Activated T-cell treated with anti-CD3 and anti-CD28 coated beads, Interleukin-2, amount 50 U/mL, for 1 hour (primary cell): ENCODE data around the gene DGKB.

ENCODE experiments used
- DNase-seq: peaks from one replicate; pipeline ENCODE4 v3.0.0-alpha.2; 2020

DGKB gene

DNA sequence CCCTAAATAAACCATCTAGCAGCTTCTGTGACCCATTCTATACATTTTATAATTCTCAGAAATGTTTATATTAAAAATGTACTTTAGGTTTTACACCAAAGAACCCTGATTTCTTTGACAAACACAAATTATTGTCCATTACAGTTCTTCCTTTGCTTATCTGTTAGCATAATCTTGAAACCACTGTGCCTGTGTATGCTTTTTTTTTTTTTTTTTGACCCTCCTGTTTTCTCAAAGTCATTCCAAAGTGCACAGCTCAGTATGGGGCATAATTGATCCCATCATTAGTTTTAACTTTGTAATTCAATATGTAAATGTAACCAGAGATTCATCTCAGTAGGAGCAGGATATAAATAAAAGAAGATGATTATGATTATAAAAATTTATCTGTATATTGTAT lies 229.3 kb downstream of the DGKB start:
- DNase-seq: no peak

DNA sequence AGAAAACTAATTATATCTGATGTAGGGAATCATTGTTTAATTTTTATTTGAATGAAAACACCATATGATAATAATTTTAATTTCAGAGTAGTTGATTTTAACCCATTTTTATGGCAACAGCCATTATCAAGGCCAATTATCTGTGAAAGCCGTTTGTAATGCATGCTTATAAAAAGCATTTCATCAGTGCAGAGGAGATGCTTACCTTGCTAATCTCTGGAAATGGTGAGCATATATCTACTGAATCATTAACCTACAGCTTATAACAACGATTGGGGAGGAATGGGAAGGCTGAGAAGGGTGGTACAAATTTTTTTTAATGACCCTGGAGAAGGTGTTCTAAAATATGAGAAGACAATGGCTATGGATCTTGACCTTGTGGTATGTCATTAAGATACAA lies 235.6 kb downstream of the DGKB start:
- no peak for DNase-seq

DNA sequence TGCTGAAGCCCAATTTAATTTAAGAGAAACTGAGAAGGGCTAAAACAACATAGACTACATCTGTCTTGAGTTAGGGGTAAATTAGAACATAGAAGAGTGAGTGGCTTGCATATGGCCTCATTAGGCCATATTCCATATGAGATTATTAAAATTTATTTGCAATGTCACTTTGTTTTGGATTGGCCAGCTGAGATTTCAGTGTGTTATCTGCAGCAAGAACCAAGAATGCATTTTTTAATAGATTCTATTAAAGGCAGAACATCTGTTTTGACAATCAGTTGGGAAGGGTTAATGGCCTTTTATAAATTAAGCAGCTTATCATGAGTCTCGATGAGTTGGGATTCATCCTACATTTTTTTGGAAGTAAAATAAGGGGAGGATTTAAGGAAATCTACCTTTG lies 236.2 kb downstream of the DGKB start:
- DNase-seq: no peak

DNA sequence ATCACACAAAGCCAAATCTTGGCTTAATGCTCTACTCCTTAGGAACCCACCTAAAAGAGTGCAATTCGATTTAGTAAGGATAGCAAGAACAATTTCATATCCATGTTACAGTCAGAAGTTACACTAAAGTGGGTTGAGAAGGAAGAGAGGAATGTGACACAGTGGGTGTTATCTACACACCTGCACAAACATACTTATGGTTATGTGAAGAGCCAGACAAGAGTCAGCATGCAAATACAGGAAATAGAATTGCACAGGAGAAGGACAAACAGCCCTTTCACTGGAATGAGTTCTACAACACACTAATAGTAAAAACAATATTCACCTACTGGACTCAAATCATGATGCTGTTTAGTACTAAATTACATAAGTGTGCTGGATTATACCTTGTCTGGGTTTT lies 262.8 kb downstream of the DGKB start:
- DNase-seq: no peak

DNA sequence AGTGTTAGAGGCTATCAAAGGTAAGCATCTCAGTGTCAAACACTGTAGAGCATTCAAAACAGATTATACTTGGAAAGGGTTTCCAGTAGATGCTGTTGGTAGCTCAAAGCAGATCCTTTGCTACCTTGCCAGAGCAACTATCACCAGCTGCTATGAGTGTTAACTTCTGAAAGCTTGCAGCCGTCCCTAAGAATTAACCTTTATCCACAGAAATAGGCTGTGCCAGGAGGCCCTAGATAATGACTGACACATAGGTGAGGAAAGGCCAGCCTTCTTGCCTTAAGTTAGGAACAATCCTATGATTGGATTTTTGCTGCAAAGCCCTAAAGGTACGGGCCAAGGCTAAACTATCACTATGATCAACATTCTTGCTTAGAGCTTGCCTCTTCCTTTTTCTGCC lies 263.2 kb downstream of the DGKB start:
- DNase-seq: no peak

DNA sequence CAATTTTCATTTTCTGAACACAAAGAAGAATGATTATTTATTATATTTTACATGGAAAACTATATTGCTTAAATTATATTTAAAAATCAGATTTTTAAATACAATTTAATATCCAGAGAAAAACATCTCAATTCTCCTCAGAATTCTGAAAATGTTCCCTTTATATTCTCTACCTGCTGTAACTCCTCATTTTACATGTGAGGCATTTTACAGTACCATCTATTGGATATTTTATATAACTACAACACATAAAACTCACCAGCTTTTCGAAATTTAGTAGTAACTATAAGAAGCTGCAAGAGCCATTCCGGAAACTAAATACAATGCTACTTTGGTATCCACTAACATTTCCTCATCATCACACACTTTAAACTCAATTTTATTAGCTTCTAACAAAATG lies 264.6 kb downstream of the DGKB start:
- no peak for DNase-seq

DNA sequence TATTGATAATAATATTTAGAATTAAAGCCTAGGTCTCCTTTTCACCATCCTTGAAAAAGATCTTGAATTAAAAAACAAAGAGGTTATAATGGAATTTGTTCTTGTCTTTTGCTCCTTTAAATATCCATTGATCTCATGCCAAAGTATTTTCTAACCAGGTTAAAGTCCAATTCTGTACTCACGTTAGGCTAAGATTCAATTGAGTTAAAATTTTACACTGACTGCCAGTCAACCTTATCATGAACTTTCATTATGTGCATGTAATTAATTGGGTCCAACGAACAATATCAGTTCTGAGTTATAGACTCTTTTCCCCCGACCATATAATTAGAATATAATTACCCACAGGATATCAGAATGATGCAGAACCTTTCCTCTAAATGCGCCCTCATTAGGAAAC lies 266.6 kb downstream of the DGKB start:
- DNase-seq: no peak

DNA sequence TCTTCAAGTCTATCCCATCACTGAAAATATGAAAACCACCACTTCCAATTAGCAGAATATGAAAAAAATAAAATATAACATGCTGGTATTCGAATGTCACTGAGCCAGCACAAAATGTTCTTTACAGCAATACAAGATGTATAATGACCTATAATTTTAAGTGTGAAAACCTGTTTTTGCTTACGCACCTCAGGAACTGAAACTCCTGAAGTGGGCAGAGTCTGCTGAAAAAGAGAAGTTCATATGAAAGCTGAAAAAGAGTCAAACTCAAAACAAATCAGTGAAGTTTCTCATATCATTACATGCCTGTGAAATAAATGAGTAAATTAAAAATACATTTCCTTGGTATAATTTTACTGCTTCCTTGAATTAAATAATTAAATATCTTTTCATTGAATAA lies 272.5 kb downstream of the DGKB start:
- no peak for DNase-seq

DNA sequence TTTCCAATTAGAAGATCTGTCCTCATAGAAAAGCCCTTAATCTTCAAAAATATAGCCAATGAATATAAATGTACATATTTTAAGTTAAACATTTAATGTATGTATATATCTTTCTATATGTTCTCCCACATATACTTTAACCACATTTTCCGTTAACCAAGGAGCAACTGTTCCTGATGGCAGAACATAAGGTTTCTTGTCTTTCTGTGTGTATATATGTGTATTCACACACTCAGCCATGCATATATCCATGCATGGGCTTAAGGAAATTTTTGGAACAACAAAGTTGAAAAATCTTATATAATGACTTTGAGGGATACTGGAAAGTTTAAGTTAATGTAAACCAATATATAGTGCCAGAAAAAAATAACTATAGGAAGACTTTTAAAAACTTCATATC lies 274.0 kb downstream of the DGKB start:
- no peak for DNase-seq

DNA sequence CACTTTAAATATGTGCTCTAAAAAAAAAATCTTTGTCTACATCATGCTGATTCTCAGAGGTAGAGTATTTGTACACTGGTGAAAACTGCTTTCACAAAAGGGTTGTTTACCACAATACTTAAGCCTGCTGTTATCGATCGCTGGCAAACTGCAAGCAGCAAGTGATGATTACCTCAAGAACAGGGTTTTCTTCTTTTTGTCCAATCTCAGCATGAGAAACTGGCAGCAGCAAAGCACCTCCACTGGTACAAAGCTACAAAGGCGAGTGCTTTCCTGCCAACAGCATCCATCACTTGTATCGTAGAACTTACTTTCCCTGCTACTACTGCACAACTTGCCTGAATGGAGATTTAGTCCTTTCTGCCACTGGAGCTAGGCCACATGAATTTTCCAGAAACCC lies 276.5 kb downstream of the DGKB start:
- DNase-seq: no peak

DNA sequence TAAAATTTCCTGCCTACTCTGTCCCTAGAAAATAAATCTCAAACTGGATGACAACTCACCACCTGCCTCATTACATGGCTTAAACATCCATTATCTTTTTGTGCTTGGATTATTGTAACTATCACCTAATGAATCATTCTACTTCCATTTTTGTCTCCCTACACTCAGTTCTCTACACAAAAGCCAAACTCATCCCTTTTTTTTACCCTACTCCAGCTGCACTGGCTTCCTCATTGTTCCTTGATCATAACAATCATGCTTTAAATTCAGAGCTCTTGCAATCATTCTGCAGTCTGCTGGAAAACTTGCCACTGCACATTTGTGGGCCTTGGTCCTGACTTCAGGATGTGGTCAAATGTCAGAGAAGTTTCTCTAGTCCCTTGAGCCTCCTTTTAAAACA lies 280.0 kb downstream of the DGKB start:
- DNase-seq: no peak

DNA sequence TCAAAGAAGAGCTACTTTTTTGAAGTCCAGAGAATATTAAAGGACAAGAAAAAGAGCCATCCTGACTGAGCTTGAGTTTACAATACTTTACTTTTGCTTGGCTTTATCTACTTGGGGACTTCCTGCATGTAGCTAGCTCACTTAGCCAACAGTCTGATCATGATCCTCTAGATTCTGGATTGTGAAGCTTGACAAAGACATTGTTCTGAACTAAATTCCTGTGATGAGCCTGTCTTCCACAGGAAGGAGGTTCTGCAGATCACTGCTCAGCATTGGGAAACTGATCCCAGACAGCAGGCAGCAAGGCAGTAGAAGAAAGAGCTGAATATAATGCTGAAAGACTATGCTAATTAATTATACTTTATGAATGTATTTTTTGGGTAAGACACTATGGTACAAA lies 296.4 kb downstream of the DGKB start:
- DNase-seq: no peak

DNA sequence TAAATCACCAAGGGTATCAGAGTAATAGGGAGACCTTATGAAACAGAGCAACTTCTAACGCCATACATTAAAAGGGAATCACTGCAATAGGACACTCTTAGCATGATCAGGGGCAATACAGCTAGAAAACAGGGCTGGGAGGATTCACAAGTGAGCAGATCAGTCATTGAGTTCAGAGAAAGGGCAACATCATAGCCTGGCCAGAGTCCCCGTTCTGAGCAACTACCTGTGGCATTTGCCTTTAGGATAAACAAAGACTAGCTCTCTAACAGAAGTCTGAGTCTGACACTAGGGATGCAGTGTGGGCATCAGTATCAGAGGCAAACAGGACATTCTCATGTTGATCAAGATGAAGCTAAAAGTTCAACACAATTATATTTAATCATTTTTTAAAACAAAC lies 297.9 kb downstream of the DGKB start:
- DNase-seq: no peak

DNA sequence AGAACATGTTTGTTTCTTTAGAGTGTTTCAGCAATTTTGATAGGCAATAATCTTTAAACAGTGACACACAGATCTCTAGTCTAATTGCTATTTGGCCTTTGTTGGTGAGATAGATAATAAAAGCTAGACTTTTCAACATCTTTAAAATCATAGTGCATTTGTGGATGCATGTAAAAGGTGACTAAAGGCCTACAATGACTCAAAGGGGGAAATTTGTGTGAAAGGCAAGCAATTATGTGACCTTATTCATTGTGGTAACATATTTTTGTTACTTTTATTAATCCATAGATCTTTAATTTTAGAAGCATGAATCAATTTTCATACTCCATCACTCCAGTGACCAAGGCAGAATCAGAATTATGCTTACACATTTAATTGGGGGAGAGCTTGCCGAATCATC lies 299.7 kb downstream of the DGKB start:
- no peak for DNase-seq

DNA sequence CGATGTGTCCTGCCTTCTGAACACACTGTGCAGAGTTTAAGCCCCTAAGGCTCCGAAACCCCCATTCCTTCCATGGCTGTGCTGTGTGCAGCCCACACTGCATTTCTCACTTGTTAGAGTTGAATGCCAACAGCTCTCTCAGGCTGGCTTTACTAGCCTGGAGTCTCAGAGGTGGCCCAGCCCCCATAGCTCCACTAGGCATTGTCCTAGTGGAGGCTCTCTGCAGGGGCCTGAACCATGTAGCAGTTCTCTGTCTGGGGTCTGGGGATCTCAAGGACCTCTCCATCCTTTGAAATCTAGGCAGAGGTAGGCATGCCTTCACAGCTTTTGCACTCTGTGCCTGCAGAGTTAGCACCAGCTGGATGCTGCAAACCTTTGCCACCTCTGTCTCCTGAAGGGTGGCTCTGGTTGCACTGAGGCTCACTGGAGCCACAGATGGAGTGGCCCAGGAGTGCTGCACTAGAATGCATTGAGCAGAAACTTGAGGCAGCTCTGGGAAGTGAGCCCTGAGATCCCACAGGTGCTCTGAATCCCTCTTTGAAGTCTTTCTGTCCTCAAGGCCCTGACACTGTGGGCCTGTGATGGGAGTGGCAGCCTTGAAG lies 301.7 kb downstream of the DGKB start:
- no peak for DNase-seq

DNA sequence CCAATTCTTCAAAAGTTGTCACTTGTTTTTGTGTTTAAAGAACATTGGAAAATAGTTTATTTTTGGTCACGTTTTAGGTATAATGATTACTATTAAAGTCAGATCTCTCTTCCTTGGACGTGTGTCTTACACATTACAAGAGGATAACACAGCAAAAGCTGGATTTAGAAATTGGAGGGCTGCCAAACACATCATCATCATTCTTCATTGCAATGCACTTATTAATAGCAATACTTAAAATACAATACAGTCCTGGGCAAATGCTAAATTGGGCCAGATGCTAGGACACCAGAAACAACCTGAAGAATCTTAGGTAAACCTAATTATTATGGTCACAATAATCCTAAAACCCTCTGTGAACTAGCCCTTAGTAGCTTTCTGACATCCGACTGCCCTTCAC lies 303.6 kb downstream of the DGKB start:
- DNase-seq: no peak

DNA sequence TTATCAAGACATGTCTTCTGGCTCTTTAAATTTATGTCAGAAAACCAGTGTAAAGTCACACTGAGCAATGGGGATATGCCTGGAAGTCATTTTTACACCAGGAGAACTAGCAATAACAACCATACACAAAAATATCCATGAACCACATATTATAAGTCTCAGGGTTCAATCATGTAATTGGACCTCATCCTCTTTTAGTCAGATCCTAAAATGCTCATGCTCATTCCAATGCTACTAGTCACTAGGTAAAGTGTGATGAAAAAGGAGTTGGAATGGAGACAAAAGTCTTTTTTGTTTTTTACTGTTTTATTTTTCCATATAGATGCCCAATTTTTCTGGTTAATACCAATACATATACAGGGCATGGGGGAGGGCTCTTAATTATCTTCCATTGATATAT lies 306.1 kb downstream of the DGKB start:
- DNase-seq: no peak

DNA sequence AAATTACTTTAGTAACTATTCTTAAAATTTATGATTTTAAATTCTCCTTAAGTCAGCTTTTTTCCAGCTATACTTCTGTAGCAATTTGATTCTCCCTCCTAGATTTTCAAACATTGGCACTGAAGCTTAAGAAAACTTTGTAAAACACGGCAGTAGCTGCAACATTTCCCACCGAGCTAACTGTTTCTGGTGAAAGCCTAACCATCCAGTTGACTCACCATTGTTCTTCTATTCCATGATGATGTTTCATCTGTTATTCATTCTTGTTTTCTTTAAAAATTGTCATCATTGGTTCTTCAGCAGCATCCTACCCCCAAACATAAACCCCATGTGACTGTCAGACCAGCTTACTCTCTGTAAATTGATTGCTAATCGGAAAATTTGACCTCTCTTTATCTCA lies 312.3 kb downstream of the DGKB start:
- DNase-seq: no peak

DNA sequence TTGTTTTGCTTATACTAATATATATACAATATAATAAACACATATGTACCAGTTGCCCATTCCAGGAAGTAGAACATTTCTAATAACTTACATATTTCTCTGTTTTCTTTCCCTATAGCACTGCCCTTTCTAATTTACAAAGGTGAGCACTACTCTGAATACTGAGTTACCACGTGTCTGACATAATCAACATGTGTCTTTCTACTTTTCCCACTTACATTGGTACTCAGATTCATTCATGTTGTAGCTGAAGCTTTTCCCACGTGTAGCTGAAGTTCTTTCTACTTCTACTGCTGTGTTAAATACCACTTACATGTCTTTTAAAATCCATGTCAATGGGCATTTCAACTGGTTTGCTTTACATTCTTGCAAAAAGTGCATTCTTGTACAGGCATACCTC lies 317.3 kb downstream of the DGKB start:
- no peak for DNase-seq

DNA sequence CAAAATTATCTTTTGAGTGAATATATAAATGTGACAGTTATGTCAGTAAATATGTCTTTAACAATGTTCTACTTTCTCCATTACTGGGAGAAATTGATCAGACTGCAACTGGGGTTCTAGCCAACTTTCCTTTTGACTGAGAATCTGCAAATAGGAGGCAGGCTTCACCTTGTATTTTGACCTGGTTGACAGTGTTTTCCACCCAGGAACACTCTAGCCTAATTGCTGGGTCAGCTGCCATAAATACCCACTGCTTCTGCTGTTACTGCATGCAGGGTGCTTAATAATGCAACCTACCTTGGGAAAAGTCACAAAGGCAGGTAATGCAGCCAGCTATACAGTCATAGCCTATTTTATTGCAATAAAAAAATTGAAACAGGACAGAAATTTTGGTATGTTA lies 319.0 kb downstream of the DGKB start:
- DNase-seq: no peak

DNA sequence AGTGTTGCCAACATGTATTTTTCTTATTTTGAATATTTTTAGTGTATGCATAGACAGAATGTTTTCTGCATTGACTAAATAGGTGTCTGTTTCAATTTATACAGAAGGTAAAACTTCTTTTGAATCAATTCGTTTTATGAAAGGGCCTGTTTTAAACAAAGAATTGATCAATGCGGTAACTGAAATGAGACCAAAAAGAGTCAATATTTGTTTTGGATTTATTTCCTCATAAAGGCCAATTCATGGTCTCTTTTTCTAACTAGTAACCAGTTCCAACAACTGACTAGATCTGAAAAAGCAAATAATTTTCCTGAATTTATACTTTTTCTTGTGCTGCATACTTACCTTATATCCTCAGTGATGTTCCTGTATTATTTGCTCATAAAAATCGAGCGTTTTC lies 320.5 kb downstream of the DGKB start:
- DNase-seq: no peak

DNA sequence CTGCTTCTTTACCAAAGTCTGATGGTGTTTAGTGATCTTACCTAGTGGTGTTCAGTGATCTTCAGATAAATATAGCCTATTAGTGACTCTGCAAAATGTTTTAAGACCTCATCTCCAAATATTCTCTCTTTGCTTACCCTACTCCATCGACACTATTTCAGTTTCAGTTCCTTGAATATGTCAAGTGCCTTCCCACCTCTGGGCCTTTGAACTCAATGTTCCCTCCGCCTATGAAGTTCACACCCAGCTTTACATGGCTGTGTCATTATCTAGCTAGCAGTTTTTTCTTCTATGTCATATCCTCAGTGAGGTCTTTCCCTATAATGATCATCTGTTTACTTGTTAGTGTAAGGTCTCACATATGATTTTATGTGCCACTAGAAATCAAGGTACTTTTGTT lies 322.6 kb downstream of the DGKB start:
- DNase-seq: no peak

DNA sequence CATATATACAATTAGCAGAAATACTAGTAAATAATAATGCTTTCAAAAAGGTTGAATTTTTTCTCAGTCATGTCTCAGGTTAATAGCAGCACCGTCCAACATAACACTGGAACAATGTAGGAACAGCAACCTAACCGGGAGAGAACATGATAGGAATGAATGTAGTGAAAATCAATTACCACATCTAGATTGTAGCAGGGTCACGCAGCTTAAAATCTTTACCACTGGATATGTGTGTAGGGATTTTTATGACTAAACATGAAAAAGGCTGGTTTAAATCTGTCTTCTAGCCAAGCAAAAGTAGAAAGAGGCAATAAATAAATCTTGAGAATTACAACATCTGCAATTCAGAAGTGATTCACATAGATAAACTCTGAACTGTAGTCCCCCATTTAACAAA lies 326.0 kb downstream of the DGKB start:
- DNase-seq: no peak

DNA sequence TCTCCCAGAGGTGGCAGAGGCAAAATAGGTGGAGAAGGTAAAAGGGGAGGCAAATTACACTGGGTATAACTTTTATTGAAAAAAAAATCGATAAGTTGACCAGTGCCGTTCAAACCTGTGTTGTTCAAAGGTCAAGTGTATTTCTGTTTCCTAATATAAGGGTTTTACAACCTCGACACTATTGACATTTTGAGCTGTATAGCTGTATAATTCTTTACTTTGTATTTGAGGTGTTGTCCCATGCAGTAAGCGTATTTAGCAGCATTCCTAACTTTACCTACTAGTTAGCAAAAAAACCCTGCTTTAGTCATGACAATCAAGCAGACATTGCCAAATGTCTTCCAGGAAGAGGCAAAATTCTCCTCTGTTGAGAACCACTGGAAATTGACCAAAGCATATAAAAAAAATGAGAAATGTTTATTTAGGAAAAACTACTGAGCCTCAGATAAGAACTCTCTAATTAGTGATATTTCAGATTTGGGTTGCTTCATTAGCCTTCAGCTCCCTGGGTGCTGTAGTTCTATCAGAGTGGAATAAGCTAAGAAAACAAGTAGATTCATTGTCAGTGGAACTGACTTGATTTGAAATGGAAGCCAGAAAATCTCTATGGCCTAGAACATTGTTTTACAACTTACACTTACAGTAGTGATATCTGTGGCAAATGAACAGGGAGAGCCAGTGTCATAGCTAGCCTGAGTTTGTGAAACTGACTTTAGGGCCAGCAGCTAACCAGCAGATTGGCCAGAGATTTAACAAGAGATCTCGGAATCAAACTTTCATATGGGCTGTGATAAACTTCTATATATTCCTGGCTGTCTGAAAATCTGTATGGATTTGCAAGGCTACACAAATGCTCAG lies 331.6 kb downstream of the DGKB start:
- DNase-seq: no peak

DNA sequence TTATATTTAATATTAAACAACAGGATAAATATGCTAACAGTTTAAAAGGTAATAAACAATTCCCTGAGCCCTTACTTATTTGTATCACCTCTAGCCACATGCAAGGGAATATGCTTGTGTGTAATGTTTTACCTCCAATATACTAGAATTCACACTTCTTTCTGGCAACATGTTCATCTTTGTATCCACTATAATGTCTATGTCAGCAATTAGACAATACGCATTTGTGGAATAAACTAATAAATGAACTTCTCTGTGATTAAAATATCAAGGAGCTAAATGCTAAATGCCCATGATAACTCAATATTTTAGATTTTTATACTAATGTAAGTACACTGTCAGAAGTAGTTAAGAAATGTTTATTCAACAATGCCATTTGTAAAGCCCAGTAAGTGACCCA lies 350.5 kb downstream of the DGKB start:
- no peak for DNase-seq
